GM18520 (cell line): Measurements from ENCODE around the gene PCDHB15.
"Not testable (repeated sequence)": the region's sequence is repeated elsewhere in the genome, so short reads cannot be mapped to it uniquely, and the experiment has no call there.

Experiments
- ATAC-seq: cut with Tn5 transposase; IDR thresholded peaks from one replicate; pipeline ENCODE4 v1.9.1; 2021; ENCODE audit not compliant: unreplicated experiment

The PCDHB15 gene

GRCh38 chr5:141245250-141245717, at the start of gene PCDHB15:
Gene PCDHB15, plus strand, starts transcription at chr5:141245395. Its CDS starts 184 bp downstream, at chr5:141245579.
- ATAC-seq = no peak

GRCh38 chr5:141196363-141196762, 48.8 kb upstream of the PCDHB15 start:
- no peak for ATAC-seq

DNA sequence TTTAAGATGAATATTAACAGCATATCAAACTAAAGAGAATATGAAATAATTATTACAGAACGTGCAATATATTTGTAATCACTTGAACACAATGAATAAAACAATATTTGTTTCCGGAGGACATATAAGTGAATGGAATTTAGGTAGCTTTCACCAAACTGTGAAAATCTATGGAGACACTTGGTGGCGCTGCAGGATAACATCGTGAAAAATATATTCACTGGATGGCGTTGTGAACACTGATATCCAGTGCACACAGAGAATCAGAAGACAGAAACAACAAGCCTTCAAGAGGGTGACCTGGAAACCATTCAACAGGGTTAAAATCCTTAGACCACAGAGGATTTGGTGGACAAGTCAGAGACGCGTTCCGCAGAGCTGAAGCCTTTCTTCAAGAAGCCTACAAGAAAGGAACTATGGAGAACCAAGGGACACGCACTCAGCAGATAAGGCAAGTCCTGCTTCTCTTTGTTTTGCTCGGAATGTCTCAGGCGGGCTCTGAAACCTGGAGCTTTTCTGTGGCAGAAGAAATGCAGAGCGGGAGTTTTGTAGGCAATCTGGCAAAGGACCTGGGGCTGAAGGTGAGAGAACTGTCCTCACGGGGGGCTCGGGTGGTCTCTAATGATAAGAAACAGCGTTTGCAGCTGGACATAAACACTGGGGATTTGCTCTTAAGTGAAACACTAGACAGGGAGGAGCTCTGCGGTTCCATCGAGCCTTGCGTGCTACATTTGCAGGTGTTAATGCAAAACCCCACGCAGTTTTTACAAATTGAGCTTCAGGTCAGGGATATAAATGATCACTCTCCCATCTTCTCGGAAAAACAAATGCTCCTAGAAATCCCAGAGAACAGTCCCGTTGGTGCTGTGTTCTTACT, 45.6 kb upstream of the PCDHB15 start, which contains the start of gene PCDHB11:
Gene PCDHB11 (plus strand): TSS at position 269 of the 877 bp plus-strand sequence. CDS start 148 bp downstream, at position 417.
- ATAC-seq = no peak

- not testable (repeated sequence) for ATAC-seq
These were observed 44.1 kb upstream of the PCDHB15 start for GRCh38 chr5:141201126-141201525.

DNA sequence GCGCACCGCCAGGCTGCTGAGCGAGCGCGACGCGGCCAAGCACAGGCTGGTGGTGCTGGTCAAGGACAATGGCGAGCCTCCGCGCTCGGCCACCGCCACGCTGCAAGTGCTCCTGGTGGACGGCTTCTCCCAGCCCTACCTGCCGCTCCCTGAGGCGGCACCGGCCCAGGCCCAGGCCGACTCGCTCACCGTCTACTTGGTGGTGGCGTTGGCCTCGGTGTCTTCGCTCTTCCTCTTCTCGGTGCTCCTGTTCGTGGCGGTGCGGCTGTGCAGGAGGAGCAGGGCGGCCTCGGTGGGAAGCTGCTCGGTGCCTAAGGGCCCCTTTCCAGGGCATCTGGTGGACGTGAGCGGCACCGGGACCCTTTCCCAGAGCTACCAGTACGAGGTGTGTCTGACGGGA, 43.5 kb upstream of the PCDHB15 start:
- ATAC-seq = not testable (repeated sequence)

DNA sequence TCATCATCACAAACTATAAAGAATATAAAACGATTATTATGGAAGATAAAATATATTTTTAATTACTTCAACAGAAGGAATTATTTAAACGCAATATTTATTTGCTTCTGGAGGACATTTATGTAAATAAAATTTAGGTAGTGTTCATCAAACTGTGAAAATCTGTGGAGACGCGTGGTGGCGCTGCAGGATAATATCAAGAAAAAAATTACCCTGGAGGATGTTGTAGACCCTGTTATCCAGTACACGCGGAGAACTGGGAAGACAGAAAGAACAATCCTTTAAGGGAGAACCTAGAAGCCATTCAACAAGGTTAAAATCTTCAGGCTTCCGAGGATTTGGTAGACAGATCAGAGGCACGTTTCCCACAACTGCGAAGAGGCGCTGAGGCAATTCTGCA, 36.7 kb upstream of the PCDHB15 start, which contains the start of gene PCDHB12:
Gene PCDHB12 (plus strand): TSS at position 242 of the 400 bp plus-strand sequence. CDS start 189 bp downstream, outside the sequence.
- ATAC-seq = no peak

DNA sequence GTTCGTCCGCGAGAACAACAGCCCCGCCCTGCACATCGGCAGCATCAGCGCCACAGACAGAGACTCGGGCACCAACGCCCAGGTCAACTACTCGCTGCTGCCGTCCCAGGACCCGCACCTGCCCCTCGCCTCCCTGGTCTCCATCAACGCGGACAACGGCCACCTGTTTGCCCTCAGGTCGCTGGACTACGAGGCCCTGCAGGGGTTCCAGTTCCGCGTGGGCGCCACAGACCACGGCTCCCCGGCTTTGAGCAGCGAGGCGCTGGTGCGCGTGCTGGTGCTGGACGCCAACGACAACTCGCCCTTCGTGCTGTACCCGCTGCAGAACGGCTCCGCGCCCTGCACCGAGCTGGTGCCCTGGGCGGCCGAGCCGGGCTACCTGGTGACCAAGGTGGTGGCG, 34.9 kb upstream of the PCDHB15 start:
- not testable (repeated sequence) for ATAC-seq

GRCh38 chr5:141210849-141211248, 34.3 kb upstream of the PCDHB15 start:
- not testable (repeated sequence) for ATAC-seq

DNA sequence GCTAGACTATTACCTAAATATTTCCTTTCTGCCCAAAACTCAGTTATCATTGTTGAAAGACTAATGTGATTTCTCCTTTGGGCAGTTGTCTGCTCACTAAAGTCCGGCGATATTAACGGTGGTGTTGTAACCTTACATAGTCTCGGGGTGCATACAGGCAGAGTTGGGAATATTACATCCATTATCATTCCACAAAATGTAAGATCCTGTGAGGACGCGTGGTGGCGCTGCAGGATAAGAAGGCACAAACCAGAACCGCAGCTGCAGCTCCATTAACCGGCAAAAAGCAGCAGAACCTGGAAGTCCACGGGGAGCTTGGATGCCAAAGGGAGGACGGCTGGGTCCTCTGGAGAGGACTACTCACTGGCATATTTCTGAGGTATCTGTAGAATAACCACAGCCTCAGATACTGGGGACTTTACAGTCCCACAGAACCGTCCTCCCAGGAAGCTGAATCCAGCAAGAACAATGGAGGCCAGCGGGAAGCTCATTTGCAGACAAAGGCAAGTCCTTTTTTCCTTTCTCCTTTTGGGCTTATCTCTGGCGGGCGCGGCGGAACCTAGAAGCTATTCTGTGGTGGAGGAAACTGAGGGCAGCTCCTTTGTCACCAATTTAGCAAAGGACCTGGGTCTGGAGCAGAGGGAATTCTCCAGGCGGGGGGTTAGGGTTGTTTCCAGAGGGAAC, 31.4 kb upstream of the PCDHB15 start, which contains the start of gene PCDHB13:
Gene PCDHB13 (plus strand): TSS at position 264 of the 684 bp plus-strand sequence. CDS start 205 bp downstream, at position 469.
- not testable (repeated sequence) for ATAC-seq

DNA sequence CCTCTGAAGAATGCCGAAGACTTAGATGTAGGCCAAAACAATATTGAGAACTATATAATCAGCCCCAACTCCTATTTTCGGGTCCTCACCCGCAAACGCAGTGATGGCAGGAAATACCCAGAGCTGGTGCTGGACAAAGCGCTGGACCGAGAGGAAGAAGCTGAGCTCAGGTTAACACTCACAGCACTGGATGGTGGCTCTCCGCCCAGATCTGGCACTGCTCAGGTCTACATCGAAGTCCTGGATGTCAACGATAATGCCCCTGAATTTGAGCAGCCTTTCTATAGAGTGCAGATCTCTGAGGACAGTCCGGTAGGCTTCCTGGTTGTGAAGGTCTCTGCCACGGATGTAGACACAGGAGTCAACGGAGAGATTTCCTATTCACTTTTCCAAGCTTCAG, 30.6 kb upstream of the PCDHB15 start:
- ATAC-seq = not testable (repeated sequence)

DNA sequence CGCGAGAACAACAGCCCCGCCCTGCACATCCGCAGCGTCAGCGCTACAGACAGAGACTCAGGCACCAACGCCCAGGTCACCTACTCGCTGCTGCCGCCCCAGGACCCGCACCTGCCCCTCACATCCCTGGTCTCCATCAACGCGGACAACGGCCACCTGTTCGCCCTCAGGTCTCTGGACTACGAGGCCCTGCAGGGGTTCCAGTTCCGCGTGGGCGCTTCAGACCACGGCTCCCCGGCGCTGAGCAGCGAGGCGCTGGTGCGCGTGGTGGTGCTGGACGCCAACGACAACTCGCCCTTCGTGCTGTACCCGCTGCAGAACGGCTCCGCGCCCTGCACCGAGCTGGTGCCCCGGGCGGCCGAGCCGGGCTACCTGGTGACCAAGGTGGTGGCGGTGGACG, 29.7 kb upstream of the PCDHB15 start:
- ATAC-seq = not testable (repeated sequence)

DNA sequence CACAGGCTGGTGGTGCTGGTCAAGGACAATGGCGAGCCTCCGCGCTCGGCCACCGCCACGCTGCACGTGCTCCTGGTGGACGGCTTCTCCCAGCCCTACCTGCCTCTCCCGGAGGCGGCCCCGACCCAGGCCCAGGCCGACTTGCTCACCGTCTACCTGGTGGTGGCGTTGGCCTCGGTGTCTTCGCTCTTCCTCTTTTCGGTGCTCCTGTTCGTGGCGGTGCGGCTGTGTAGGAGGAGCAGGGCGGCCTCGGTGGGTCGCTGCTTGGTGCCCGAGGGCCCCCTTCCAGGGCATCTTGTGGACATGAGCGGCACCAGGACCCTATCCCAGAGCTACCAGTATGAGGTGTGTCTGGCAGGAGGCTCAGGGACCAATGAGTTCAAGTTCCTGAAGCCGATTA, 29.2 kb upstream of the PCDHB15 start:
- ATAC-seq = not testable (repeated sequence)

GRCh38 chr5:141223112-141223783, 21.9 kb upstream of the PCDHB15 start, which contains the start of gene PCDHB14:
Gene PCDHB14, plus strand, starts transcription at chr5:141223343. Its CDS starts 163 bp downstream, at chr5:141223506.
- no peak for ATAC-seq

- ATAC-seq = not testable (repeated sequence)
These were observed 20.4 kb upstream of the PCDHB15 start for GRCh38 chr5:141224844-141225243.

DNA sequence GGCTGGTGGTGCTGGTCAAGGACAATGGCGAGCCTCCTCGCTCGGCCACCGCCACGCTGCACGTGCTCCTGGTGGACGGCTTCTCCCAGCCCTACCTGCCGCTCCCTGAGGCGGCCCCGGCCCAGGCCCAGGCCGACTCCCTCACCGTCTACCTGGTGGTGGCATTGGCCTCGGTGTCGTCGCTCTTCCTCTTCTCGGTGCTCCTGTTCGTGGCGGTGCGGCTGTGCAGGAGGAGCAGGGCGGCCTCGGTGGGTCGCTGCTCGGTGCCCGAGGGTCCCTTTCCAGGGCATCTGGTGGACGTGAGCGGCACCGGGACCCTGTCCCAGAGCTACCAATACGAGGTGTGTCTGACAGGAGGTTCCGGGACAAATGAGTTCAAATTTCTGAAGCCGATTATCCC, 19.8 kb upstream of the PCDHB15 start:
- not testable (repeated sequence) for ATAC-seq

DNA sequence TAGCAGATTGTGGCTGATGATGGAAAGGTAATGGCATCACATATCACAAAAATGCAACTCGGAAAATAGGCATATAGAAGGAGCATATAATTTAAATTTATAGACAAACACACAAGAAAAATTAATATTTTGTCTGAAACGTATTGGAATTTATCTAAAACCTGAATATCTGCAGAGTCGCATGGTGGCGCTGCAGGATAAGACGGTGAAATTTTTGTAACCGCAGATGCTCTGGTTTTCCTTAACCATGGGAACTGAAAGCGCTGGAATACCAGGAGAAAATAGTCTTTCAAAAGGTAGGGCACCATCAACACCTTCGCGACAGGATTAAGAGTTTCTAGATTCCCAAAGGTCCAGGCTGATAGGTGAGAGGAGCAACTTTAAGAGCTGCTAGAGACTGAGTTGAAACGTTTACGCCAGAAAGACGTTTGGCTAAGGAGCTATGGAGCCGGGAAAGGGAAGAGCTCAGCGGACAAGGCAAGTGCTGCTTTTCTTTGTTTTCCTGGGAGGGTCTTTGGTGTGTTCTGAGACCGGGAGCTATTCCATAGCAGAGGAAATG, 11.0 kb upstream of the PCDHB15 start:
- no peak for ATAC-seq

GRCh38 chr5:141235922-141236321, 9.3 kb upstream of the PCDHB15 start:
- ATAC-seq = not testable (repeated sequence)

DNA sequence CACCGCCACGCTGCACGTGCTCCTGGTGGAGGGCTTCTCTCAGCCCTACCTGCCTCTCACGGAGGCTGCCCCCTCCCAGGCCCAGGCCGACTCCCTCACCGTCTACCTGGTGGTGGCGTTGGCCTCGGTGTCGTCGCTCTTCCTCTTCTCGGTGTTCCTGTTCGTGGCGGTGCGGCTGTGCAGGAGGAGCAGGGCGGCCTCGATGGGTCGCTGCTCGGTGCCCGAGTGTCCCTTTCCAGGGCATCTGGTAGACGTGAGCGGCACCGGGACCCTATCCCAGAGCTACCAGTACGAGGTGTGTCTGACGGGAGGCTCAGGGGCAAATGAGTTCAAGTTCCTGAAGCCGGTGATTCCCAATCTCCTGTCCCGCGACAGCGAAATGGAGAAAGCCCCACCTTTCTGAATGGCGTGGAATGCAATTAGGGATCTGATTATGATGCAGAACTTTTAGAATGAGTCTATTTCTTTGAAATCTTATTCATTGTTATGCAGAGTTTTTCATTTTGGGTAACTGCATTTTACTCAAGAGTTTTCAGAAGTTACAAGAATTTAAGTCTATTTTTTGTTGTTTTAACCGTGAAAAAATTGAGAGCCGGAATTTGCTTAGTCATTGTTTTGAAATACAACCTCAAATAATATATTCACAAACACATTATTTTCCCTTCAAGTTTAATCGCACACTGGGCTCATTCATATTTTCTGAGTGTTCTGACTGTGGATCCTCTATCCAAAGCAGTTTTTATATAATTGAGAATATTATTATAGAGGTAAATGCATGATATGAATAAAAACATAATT, 8.5 kb upstream of the PCDHB15 start:
- no peak for ATAC-seq

GRCh38 chr5:141241496-141241895, 3.7 kb upstream of the PCDHB15 start:
- ATAC-seq = no peak

DNA sequence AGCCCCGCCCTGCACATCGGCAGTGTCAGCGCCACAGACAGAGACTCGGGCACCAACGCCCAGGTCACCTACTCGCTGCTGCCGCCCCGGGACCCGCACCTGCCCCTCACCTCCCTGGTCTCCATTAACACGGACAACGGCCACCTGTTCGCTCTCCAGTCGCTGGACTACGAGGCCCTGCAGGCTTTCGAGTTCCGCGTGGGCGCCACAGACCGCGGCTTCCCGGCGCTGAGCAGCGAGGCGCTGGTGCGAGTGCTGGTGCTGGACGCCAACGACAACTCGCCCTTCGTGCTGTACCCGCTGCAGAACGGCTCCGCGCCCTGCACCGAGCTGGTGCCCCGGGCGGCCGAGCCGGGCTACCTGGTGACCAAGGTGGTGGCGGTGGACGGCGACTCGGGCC, 1.8 kb downstream of the PCDHB15 start:
- not testable (repeated sequence) for ATAC-seq
